ENCODE results near the gene PPP2R2D. TPM values are rescaled to one million over a fixed set of nuclear protein-coding genes. Genes with fewer than 3 reads are reported as not detected.

Gene PPP2R2D
- total RNA-seq, 1 donor from 2014 or later, result 30.0 TPM

DNA sequence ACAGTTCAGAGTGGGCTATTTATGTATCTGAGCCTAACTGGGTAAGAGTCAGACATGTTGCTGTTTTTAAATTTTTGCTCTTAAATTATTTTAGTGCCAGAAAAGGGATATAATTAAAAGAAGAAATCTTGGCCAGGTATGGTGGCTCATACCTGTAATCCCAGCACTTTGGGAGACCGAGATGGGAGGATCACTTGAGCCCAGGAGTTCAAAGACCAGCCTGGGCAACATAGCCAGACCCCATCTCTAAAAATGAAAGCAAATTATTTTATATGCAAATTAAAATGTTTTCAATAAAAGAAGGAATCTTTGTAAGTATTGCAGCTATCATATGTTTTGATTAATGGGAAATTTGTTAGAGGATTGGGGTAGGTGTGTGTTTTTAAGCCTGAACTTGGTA is 41.6 kb downstream of the PPP2R2D start:
- ATAC-seq, result no peak
- Histone ChIP-seq H3K9me3 (no peaks in the 10 kb centered on the region), H3K4me1 (no peaks in the 10 kb centered on the region), H3K27me3 (ENCODE audit: low read depth) (no peaks in the 10 kb centered on the region), H3K36me3 (peaks cover 93% of the 10 kb centered on the region), H3K4me3 (no peak overlapping the region), H3K27ac (no peak overlapping the region)
- DNase-seq, result no peak
- TF ChIP-seq, protein P1, sequence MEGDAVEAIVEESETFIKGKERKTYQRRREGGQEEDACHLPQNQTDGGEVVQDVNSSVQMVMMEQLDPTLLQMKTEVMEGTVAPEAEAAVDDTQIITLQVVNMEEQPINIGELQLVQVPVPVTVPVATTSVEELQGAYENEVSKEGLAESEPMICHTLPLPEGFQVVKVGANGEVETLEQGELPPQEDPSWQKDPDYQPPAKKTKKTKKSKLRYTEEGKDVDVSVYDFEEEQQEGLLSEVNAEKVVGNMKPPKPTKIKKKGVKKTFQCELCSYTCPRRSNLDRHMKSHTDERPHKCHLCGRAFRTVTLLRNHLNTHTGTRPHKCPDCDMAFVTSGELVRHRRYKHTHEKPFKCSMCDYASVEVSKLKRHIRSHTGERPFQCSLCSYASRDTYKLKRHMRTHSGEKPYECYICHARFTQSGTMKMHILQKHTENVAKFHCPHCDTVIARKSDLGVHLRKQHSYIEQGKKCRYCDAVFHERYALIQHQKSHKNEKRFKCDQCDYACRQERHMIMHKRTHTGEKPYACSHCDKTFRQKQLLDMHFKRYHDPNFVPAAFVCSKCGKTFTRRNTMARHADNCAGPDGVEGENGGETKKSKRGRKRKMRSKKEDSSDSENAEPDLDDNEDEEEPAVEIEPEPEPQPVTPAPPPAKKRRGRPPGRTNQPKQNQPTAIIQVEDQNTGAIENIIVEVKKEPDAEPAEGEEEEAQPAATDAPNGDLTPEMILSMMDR (IDR thresholded peaks at IDR 0.05), result no peak
- intact Hi-C loops (cut with DNase I), result no loop called here

DNA sequence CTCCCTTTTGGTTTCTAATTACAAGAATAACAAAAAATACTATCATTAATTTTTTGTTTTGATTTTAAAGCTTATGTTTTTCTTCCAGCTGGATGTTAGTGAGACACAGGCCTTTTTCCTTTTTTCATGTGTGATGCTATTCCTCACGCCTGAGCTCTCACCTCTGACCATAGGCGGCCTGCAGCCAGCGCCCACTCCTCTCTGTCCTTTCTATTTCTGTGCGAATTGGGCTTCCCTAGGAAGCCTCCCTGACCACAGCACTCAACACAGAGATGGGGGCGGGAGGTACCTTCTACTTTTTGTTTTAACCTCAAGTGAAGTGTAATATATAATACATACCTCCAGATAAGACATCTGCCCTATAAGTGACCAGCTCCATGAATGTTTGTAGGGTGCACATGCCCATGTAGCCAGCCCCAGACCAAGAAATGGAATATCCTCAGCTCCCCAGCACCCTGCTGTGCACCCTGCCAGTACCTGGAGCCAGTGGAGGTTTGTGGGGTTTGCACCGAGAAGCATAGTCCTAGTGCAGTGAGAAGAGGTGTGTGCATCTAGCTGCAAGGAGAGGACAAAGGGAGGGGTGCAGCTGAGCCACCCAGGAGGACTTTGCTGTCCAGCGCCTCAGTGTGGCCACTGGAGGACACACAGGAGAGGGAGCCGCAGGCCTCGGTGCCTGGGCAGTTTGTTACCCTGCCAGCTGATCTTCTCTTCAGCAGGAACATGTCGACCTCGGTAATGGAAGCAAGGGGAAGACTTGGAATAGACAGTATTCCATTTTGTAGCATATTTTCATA is 42.4 kb downstream of the PPP2R2D start:
- Histone ChIP-seq H3K27me3 (ENCODE audit: low read depth) (no peaks in the 10 kb centered on the region), H3K27ac (no peak overlapping the region), H3K4me1 (no peaks in the 10 kb centered on the region), H3K36me3 (peaks cover 93% of the 10 kb centered on the region), H3K4me3 (no peak overlapping the region), H3K9me3 (no peaks in the 10 kb centered on the region)
- intact Hi-C loops (cut with DNase I), result no loop called here
- TF ChIP-seq, protein P1 (IDR thresholded peaks at IDR 0.05), result peak; percentile 25
- peak; percentile 36 to 40 for ATAC-seq
- no peak for DNase-seq

DNA sequence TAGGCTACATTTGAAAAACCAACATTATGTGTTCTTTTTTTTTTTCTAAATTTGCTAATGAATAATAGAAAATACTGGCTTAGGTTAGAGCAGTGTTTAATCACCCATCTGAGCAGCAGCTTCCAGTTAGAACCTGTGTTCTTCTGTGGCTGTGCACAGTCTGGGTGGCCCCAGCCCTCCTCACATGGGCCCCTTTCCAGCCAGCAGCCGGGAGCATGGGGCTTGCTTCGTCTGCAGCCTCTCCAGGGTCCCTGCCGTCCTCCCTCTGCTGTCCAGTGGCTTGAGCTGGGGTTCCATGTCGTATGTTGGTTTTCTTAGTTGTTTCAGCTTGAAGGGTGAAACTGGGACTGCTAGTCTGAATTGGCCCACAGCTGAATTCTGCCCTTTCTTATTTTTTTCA is 43.6 kb downstream of the PPP2R2D start:
- Histone ChIP-seq H3K27me3 (ENCODE audit: low read depth) (no peaks in the 10 kb centered on the region), H3K4me1 (no peaks in the 10 kb centered on the region), H3K27ac (no peak overlapping the region), H3K9me3 (no peaks in the 10 kb centered on the region), H3K36me3 (peaks cover 97% of the 10 kb centered on the region), H3K4me3 (no peak overlapping the region)
- no peak for ATAC-seq
- intact Hi-C loops (cut with DNase I), result no loop called here
- TF ChIP-seq, protein P1 (IDR thresholded peaks at IDR 0.05), result no peak
- no peak for DNase-seq

DNA sequence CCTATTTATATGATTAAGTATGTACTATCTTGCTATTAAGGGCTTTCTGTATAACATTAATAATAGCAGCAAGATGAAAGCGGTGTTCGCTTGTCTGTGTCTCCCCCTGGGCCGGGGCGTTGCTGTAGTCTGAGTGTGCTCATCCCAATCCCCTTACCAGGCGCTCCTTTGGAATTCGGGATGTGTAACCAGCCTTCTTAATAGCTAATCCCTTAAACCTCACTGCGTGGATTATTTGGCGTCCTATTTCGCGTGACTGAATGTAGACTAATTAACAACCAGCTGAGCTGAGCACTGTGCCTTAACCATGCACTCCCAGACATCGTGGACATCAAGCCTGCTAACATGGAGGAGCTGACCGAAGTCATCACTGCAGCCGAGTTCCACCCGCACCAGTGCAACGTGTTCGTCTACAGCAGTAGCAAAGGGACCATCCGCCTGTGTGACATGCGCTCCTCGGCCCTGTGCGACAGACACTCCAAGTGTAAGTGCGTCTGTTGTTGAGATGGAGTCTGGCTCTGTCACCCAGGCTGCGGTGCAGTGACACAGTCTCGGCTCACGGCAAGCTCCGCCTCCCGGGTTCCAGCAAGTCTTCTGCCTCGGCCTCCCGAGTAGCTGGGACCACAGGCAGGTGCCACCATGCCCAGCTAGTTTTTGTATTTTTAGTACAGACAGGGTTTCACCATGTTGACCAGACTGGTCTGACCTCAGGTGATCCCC is 44.3 kb downstream of the PPP2R2D start:
- H3K9me3 ChIP-seq, result no peaks in the 10 kb centered on the region
- H3K4me3 ChIP-seq, result no peak overlapping the region
- no peaks in the 10 kb centered on the region for H3K4me1 ChIP-seq
- H3K27ac ChIP-seq, result no peak overlapping the region
- intact Hi-C loops (cut with DNase I), result no loop called here
- peaks cover 95% of the 10 kb centered on the region for H3K36me3 ChIP-seq
- DNase-seq (no peak), ATAC-seq (no peak)
- no peaks in the 10 kb centered on the region for H3K27me3 ChIP-seq (ENCODE audit: low read depth)
- TF ChIP-seq, protein P1 (IDR thresholded peaks at IDR 0.05), result no peak

DNA sequence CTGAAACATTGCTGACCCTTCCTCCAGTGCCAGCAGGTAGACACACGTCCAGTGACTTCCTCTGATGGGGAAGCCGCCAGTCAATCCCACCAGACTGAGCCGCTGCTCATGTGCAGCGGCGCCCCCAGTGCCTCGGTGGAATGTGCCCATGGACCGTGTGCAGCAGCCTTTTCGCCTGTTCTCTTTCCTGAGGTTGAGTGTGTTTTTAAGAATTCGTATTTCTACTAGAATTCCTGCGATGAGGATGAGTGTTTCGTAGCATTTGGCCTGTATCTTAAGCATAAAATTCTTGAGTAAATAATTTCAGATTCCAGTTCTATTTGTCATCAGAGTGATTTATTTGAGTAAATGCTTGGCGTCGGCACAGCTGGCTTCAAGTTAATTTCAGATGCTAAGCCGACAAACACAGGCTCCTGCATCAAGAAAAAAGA is 45.5 kb downstream of the PPP2R2D start:
- Histone ChIP-seq H3K27me3 (ENCODE audit: low read depth) (no peaks in the 10 kb centered on the region), H3K36me3 (peaks cover 95% of the 10 kb centered on the region), H3K4me1 (no peaks in the 10 kb centered on the region), H3K27ac (no peak overlapping the region), H3K4me3 (no peak overlapping the region), H3K9me3 (no peaks in the 10 kb centered on the region)
- ATAC-seq (peak in 1 of 2 donors; percentile 16), DNase-seq (no peak)
- TF ChIP-seq, protein P1 (IDR thresholded peaks at IDR 0.05), result no peak
- intact Hi-C loops (cut with DNase I), result no loop called here

Measured in lower lobe of right lung (tissue), 2 donors.